ENCODE measurements around the gene GLI2. TPM values are rescaled to one million over a fixed set of nuclear protein-coding genes. Genes with fewer than 3 reads are reported as not detected.

GLI2 gene
- polyA plus RNA-seq, 1 experiment: 8.1 TPM

GRCh38 chr2:120747706-120748105 lies 12.0 kb downstream of the GLI2 start:
- no peak overlapping the region for H3K4me3 ChIP-seq (ENCODE audit: low read depth, low read length)
- DNase-seq (ENCODE audit: low read depth): no peak
- H3K27me3 ChIP-seq (ENCODE audit: control insufficient read depth, insufficient read depth, low read length): no peaks in the 10 kb centered on the region
- ChIA-PET POLR2A (no interaction called here), CTCF (no interaction called here)
- no peak for TF ChIP-seq CTCF (IDR thresholded peaks at IDR 0.05; ENCODE audit: insufficient read depth, low read depth, low read length)
- H3K36me3 ChIP-seq (ENCODE audit: control insufficient read depth, insufficient read depth, low read length): no peaks in the 10 kb centered on the region

GRCh38 chr2:120748310-120748709 lies 12.6 kb downstream of the GLI2 start:
- DNase-seq (ENCODE audit: low read depth): no peak
- no peaks in the 10 kb centered on the region for H3K27me3 ChIP-seq (ENCODE audit: control insufficient read depth, insufficient read depth, low read length)
- ChIA-PET CTCF (no interaction called here), POLR2A (no interaction called here)
- no peak for TF ChIP-seq CTCF (IDR thresholded peaks at IDR 0.05; ENCODE audit: insufficient read depth, low read depth, low read length)
- H3K36me3 ChIP-seq (ENCODE audit: control insufficient read depth, insufficient read depth, low read length): no peaks in the 10 kb centered on the region
- H3K4me3 ChIP-seq (ENCODE audit: low read depth, low read length): no peak overlapping the region

GRCh38 chr2:120748741-120749140 lies 13.1 kb downstream of the GLI2 start:
- DNase-seq (ENCODE audit: low read depth): no peak
- Histone ChIP-seq H3K27me3 (ENCODE audit: control insufficient read depth, insufficient read depth, low read length) (no peaks in the 10 kb centered on the region), H3K4me3 (ENCODE audit: low read depth, low read length) (no peak overlapping the region), H3K36me3 (ENCODE audit: control insufficient read depth, insufficient read depth, low read length) (no peaks in the 10 kb centered on the region)
- POLR2A ChIA-PET: no interaction called here
- TF ChIP-seq CTCF (IDR thresholded peaks at IDR 0.05; ENCODE audit: insufficient read depth, low read depth, low read length): no peak
- CTCF ChIA-PET: no interaction called here

GRCh38 chr2:120749506-120750431 lies 14.1 kb downstream of the GLI2 start:
- CTCF ChIA-PET: interaction anchor here (0.7 kb wide), 1 partner anchor 54 kb away, joined by 4 read pairs; no protein-coding TSS in a partner anchor
- no peak overlapping the region for H3K4me3 ChIP-seq (ENCODE audit: low read depth, low read length)
- no peak for TF ChIP-seq CTCF (IDR thresholded peaks at IDR 0.05; ENCODE audit: insufficient read depth, low read depth, low read length)
- H3K27me3 ChIP-seq (ENCODE audit: control insufficient read depth, insufficient read depth, low read length): no peaks in the 10 kb centered on the region
- POLR2A ChIA-PET: interaction anchor here (0.6 kb wide), 1 partner anchor 67 kb away, joined by 3 read pairs; no protein-coding TSS in a partner anchor
- no peak for DNase-seq (ENCODE audit: low read depth)
- H3K36me3 ChIP-seq (ENCODE audit: control insufficient read depth, insufficient read depth, low read length): no peaks in the 10 kb centered on the region

- H3K4me3 ChIP-seq (ENCODE audit: low read depth, low read length): no peak overlapping the region
- no peak for TF ChIP-seq CTCF (IDR thresholded peaks at IDR 0.05; ENCODE audit: insufficient read depth, low read depth, low read length)
- POLR2A ChIA-PET: no interaction called here
- no peaks in the 10 kb centered on the region for H3K36me3 ChIP-seq (ENCODE audit: control insufficient read depth, insufficient read depth, low read length)
- no peaks in the 10 kb centered on the region for H3K27me3 ChIP-seq (ENCODE audit: control insufficient read depth, insufficient read depth, low read length)
- CTCF ChIA-PET: no interaction called here
- no peak for DNase-seq (ENCODE audit: low read depth)
These were observed 15.0 kb downstream of the GLI2 start for GRCh38 chr2:120750488-120751210.

All from BJ (cell line).